Ascending aorta (tissue), 2 donors: ENCODE data around the gene EYA3. TPM values are rescaled to one million over a fixed set of nuclear protein-coding genes. Genes with fewer than 3 reads are reported as not detected.

Experiments
- DNase-seq, 2 donors: peaks; one replicate each; pipeline ENCODE4 v3.0.0-alpha.2; 2019; ENCODE audit warnings: low spot score in 2 of 2
- H3K27ac ChIP-seq, 2 donors: fragments of 200-600 bp; sonication (generic); one replicate each; pipeline ENCODE4 v1.5.1; 2016 to 2017; ENCODE audit warnings: mild to moderate bottlenecking in 1 of 2
- H3K27me3 ChIP-seq: fragments of 200-600 bp; sonication (generic); one replicate; pipeline ENCODE4 v1.5.1; 2017
- H3K36me3 ChIP-seq, 2 donors: fragments of 200-600 bp; sonication (generic); one replicate each; pipeline ENCODE4 v1.5.1; 2016
- H3K4me1 ChIP-seq, 2 donors: fragments of 200-600 bp; sonication (generic); one replicate each; pipeline ENCODE4 v1.5.1; 2016 to 2017; ENCODE audit warnings: mild to moderate bottlenecking in 1 of 2
- H3K4me3 ChIP-seq, 2 donors: fragments of 200-600 bp; sonication (generic); one replicate each; pipeline ENCODE4 v1.5.1; 2016 to 2017; ENCODE audit warnings: mild to moderate bottlenecking in 1 of 2
- H3K9me3 ChIP-seq, 2 donors: fragments of 200-600 bp; sonication (generic); one replicate each; pipeline ENCODE4 v1.5.1; 2016
- intact Hi-C: fragments of 100-400 bp; cut with DNase I; formaldehyde crosslinking; loops from one replicate; pipeline ENCODE4 v1.15.1; 2023
- total RNA-seq: library from RNA; depleted of rRNA; stranded (reverse); fragments of >200 nt; gene quantifications from one replicate; pipeline ENCODE4 v1.1.0, GENCODE V29; 2016
- TF ChIP-seq, protein P1 (sequence below), 3 experiments: fragments of 200-600 bp in 2 of 3; fragments of 450-650 bp in 1 of 3; sonication (generic) in 2 of 3; IDR thresholded peaks; one replicate each; pipeline ENCODE4 v1.5.1; 2016 to 2019; ENCODE audit warnings: antibody characterized with exemption in 3 of 3, mild to moderate bottlenecking in 1 of 3, moderate library complexity in 1 of 3

EYA3 gene
- total RNA-seq, 1 donor from 2014 or later: 52.6 TPM

DNA sequence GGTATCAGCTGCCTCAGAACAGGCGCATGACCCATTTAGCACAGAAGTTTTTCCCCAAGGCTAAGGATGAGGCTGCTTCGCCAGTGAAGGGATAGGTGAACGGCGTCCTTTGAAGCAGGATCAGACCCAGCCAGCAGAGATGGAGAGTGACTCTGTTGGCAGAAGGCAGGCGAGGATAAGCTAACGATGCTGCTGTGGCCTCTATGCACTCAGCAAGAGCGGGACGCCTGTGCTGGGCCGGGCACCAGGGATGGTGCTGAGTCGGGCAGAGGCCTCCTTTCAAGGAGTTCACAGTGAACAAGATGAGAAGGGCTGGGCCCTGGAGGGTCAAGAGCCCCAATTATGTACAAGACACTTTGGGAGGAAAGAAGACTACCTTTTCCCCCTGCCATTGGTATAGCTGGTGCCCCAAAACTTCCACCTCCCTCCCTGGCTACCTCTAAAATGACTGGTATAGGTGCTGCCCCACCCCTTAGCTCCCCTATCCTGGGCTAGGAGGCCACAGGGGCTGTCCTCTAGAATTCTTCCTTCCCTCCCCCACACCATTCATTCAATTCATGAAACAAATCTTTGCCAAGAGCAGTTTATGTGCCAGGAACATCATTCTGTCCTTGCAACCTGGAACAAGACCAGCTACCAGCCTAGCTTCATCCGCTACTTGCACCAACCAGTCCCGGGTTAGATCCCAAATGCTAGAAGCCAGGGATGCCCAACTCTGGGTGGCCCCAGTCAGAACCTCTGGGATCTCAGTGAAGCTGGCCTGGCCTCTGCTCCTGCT lies 121.1 kb downstream of the EYA3 start:
- peaks cover 26 to 52% of the 10 kb centered on the region in 2 donors for H3K36me3 ChIP-seq
- no peaks in the 10 kb centered on the region for H3K27me3 ChIP-seq
- H3K9me3 ChIP-seq: no peaks in the 10 kb centered on the region
- no peak overlapping the region for H3K4me3 ChIP-seq
- no peaks in the 10 kb centered on the region for H3K4me1 ChIP-seq
- intact Hi-C loops: no loop called here
- DNase-seq: no peak
- TF ChIP-seq, protein P1, sequence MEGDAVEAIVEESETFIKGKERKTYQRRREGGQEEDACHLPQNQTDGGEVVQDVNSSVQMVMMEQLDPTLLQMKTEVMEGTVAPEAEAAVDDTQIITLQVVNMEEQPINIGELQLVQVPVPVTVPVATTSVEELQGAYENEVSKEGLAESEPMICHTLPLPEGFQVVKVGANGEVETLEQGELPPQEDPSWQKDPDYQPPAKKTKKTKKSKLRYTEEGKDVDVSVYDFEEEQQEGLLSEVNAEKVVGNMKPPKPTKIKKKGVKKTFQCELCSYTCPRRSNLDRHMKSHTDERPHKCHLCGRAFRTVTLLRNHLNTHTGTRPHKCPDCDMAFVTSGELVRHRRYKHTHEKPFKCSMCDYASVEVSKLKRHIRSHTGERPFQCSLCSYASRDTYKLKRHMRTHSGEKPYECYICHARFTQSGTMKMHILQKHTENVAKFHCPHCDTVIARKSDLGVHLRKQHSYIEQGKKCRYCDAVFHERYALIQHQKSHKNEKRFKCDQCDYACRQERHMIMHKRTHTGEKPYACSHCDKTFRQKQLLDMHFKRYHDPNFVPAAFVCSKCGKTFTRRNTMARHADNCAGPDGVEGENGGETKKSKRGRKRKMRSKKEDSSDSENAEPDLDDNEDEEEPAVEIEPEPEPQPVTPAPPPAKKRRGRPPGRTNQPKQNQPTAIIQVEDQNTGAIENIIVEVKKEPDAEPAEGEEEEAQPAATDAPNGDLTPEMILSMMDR (IDR thresholded peaks at IDR 0.05): no peak
- peak overlapping the region in 1 of 2 donors; percentile 6 for H3K27ac ChIP-seq

DNA sequence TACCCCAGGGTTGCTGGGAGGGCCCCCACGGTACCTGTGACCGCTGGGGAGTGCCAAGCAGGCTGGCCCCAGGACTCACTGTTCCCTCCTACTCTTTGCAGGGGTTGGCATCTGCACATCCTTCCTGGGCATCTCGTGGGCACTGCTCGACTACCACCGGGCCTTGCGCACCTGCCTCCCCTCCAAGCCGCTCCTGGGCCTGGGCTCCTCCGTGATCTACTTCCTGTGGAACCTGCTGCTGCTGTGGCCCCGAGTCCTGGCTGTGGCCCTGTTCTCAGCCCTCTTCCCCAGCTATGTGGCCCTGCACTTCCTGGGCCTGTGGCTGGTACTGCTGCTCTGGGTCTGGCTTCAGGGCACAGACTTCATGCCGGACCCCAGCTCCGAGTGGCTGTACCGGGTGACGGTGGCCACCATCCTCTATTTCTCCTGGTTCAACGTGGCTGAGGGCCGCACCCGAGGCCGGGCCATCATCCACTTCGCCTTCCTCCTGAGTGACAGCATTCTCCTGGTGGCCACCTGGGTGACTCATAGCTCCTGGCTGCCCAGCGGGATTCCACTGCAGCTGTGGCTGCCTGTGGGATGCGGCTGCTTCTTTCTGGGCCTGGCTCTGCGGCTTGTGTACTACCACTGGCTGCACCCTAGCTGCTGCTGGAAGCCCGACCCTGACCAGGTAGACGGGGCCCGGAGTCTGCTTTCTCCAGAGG lies 121.9 kb downstream of the EYA3 start:
- TF ChIP-seq, protein P1 (IDR thresholded peaks at IDR 0.05): no peak
- intact Hi-C loops: no loop called here
- Histone ChIP-seq H3K9me3 (no peaks in the 10 kb centered on the region), H3K27ac (no peak overlapping the region), H3K4me3 (no peak overlapping the region), H3K4me1 (peaks cover 0 to 2% of the 10 kb centered on the region in 2 donors), H3K27me3 (no peaks in the 10 kb centered on the region), H3K36me3 (peaks cover 26 to 52% of the 10 kb centered on the region in 2 donors)
- DNase-seq: no peak

DNA sequence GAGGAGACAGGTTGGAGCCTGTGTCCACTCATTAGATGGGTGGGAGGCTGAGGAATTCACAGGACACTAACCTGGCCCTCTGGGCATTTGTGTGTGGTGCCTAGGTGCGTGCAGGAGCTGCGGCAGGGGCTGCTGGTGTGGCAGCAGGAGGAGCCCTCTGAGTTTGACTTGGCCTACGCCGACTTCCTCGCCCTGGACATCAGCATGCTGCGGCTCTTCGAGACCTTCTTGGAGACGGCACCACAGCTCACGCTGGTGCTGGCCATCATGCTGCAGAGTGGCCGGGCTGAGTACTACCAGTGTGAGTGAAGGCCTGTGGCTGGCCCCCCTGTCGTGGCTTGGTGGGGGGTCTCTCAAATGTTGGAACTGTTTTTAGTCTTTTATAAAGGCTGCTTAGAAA lies 125.0 kb downstream of the EYA3 start:
- DNase-seq: no peak
- Histone ChIP-seq H3K4me1 (peaks cover 6 to 11% of the 10 kb centered on the region in 2 donors), H3K4me3 (no peak overlapping the region), H3K27me3 (no peaks in the 10 kb centered on the region), H3K36me3 (peaks cover 26 to 52% of the 10 kb centered on the region in 2 donors), H3K9me3 (no peaks in the 10 kb centered on the region), H3K27ac (no peak overlapping the region)
- intact Hi-C loops: no loop called here
- TF ChIP-seq, protein P1 (IDR thresholded peaks at IDR 0.05): no peak

DNA sequence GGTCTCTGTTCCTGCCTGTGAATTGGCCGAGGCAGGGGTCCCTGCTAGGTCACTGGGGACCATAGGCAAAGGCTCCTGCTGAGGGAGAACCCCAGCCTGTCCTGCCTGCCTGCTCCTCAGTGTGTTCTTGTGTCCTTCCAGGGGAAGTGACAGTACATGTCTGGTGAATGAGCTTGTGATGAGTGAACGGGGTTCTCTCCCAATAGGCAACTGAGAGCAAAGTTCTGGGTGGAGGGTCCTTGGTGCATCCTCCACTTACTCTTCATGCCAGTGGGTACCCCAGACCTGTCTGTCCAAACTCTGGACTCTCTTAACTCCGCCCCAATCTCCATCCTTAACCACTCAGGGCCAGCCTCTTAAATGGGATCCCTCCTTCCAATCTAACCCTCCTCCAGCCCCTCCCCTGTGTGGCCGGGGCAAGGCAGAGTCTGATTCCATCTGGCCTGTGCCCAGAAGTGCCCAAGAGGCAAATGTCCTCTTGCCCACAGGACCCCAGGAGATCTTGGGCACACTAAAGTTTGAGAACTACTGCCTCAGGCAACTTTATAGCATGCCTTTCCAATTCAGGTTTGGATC lies 126.7 kb downstream of the EYA3 start:
- no peaks in the 10 kb centered on the region for H3K27me3 ChIP-seq
- no peak for DNase-seq
- intact Hi-C loops: no loop called here
- peaks cover 18 to 36% of the 10 kb centered on the region in 2 donors for H3K36me3 ChIP-seq
- H3K27ac ChIP-seq: peak overlapping the region; percentile 87 to 93
- TF ChIP-seq, protein P1 (IDR thresholded peaks at IDR 0.05): no peak
- peak overlapping the region in 1 of 2 donors; percentile 74 for H3K4me3 ChIP-seq
- H3K4me1 ChIP-seq: peaks cover 6 to 11% of the 10 kb centered on the region in 2 donors
- H3K9me3 ChIP-seq: no peaks in the 10 kb centered on the region

DNA sequence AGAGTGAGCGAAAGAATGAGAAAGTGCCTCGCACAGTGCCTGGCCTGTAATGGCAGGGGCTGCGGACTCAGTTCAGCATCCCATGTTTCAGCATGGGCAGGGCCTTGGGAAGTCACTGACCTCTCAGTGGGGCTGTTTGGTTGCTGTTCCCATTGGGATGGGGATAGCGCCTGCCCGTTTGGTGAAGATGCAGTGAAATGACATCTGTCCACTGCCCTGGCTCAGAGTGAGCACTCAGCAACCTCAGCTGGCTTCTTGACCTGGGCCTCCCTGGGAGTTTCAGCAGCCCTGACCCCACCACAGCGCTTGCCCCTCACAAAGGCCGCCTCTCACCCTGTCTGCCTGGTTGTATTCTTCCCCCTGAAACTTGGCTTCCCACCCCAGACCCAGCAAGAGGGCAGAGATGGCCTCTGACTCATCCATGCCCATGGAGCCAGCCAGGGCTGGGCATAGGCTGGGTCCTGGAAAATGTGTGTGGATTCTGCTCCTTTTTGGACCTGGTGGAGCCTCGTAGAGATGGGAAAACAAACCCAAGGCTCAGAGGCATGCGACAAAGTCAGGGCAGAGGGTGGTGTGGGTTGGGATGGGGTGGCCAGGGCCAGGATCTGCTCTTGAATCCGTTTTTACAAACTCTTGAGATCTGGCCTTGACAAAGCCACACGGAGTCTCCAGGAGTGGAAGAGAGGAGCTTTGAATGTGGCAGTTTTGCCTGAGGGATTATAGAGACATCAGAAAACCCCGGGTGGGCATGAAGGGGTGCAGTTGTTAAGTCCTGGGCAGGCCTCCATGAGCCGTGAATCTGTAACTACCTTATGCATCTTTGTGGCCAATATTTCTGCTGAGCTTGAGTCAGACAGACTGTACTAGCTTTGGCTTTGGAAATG lies 127.4 kb downstream of the EYA3 start:
- TF ChIP-seq, protein P1 (IDR thresholded peaks at IDR 0.05): no peak

More for the DNA sequence above, 127.4 kb downstream of the EYA3 start:
- intact Hi-C loops: no loop called here
- Histone ChIP-seq H3K27ac (peak overlapping the region; percentile 87 to 93), H3K9me3 (no peaks in the 10 kb centered on the region), H3K4me1 (peaks cover 6 to 11% of the 10 kb centered on the region in 2 donors), H3K27me3 (no peaks in the 10 kb centered on the region), H3K4me3 (peak overlapping the region; percentile 68 to 74), H3K36me3 (peaks cover 11 to 29% of the 10 kb centered on the region in 2 donors)
- DNase-seq: peak in 1 of 2 donors; percentile 80
